SKM-1 treated with dmso at 0.1 percent for 144 hours (cell line): ENCODE measurements around the gene TRAP1.
A peak's percentile ranks its signal among the peaks of the same experiment; 100 is the strongest.
"Not testable (repeated sequence)": the region's sequence is repeated elsewhere in the genome, so short reads cannot be mapped to it uniquely, and the experiment has no call there.

ENCODE experiments used
- DNase-seq: peaks from one replicate; lab custom pipeline; 2025; ENCODE audit not compliant: unreplicated experiment; lab: John Stamatoyannopoulos, UW

Gene TRAP1

GRCh38 chr16:3674513-3675295 is 42.6 kb downstream of the TRAP1 start:
- no peak for DNase-seq

GRCh38 chr16:3673676-3674377 is 43.5 kb downstream of the TRAP1 start:
- DNase-seq = no peak

- DNase-seq = no peak
Measured at GRCh38 chr16:3673201-3673600, 44.1 kb downstream of the TRAP1 start.

GRCh38 chr16:3672571-3673041 is 44.7 kb downstream of the TRAP1 start:
- no peak for DNase-seq

GRCh38 chr16:3671424-3671823 is 45.9 kb downstream of the TRAP1 start:
- no peak for DNase-seq

GRCh38 chr16:3670711-3671110 is 46.6 kb downstream of the TRAP1 start:
- DNase-seq = no peak

- DNase-seq = no peak
Measured at GRCh38 chr16:3669082-3669481, 48.2 kb downstream of the TRAP1 start.

GRCh38 chr16:3668626-3669025 is 48.7 kb downstream of the TRAP1 start:
- no peak for DNase-seq

GRCh38 chr16:3665508-3665907 is 51.8 kb downstream of the TRAP1 start:
- DNase-seq = no peak

- DNase-seq = no peak
Measured at GRCh38 chr16:3664187-3664896, 53.0 kb downstream of the TRAP1 start.

GRCh38 chr16:3662601-3663000 is 54.7 kb downstream of the TRAP1 start:
- no peak for DNase-seq

- no peak for DNase-seq
Measured at GRCh38 chr16:3661922-3662321, 55.4 kb downstream of the TRAP1 start.

- DNase-seq = no peak
Measured at GRCh38 chr16:3661311-3661710, 56.0 kb downstream of the TRAP1 start.

GRCh38 chr16:3659251-3659650 is 58.1 kb downstream of the TRAP1 start:
- DNase-seq = no peak

- DNase-seq = no peak
Measured at GRCh38 chr16:3656491-3657468, 60.5 kb downstream of the TRAP1 start.

GRCh38 chr16:3656160-3656490 is 61.2 kb downstream of the TRAP1 start:
- DNase-seq = not testable (repeated sequence)

GRCh38 chr16:3655396-3656159 is 61.7 kb downstream of the TRAP1 start:
- DNase-seq = no peak

GRCh38 chr16:3655030-3655395 is 62.3 kb downstream of the TRAP1 start:
- DNase-seq = no peak

GRCh38 chr16:3654249-3654991 is 62.9 kb downstream of the TRAP1 start, which contains the start of gene DNASE1:
DNASE1 (plus strand) TSS chr16:3654691; CDS start chr16:3655374, 683 bp downstream.
- DNase-seq = peak; percentile 68
